GM12878 (cell line): ENCODE data around the gene IQCC. TPM values are rescaled to one million over a fixed set of nuclear protein-coding genes. Genes with fewer than 3 reads are reported as not detected.

Experiments used
- CBFB ChIP-seq: IDR thresholded peaks from 2 replicates; pipeline ENCODE4 v1.6.1; 2016; ENCODE audit warnings: antibody characterized with exemption, low read depth
- CEBPB ChIP-seq, 2 experiments: fragments of 150-350 bp in 1 of 2; IDR thresholded peaks; 2 replicates each; pipeline ENCODE4 v1.6.1; 2012 to 2014; ENCODE audit warnings: low read depth in 2 of 2, low read length in 2 of 2, borderline replicate concordance in 1 of 2, inconsistent platforms in 1 of 2
- EZH2 ChIP-seq: IDR thresholded peaks from 2 replicates; pipeline ENCODE4 v1.6.1; 2012; ENCODE audit warnings: low read depth, mild to moderate bottlenecking, control low read depth, inconsistent platforms, low read length, borderline replicate concordance; ENCODE audit not compliant: control insufficient read depth
- IKZF2 ChIP-seq, 2 experiments: fragments of 450-650 bp; IDR thresholded peaks; 2 replicates each; pipeline ENCODE4 v1.6.1; 2017; ENCODE audit warnings: mild to moderate bottlenecking in 2 of 2, moderate library complexity in 2 of 2
- IRF3 ChIP-seq: fragments of 450-650 bp; IDR thresholded peaks from 2 replicates; pipeline ENCODE4 v1.6.1; 2014; ENCODE audit warnings: mild to moderate bottlenecking
- MYC ChIP-seq: IDR thresholded peaks from 2 replicates; pipeline ENCODE4 v1.6.1; 2011; ENCODE audit warnings: mild to moderate bottlenecking, low read length, moderate library complexity, inconsistent platforms; ENCODE audit not compliant: insufficient read depth, insufficient replicate concordance, insufficient read length, severe bottlenecking
- NFYA ChIP-seq: IDR thresholded peaks from 2 replicates; pipeline ENCODE4 v1.6.1; 2011; ENCODE audit warnings: low read depth, mild to moderate bottlenecking, low read length, improper control_type of control experiment, borderline replicate concordance
- PML ChIP-seq: IDR thresholded peaks from 2 replicates; pipeline ENCODE4 v1.6.1; 2012; ENCODE audit warnings: low read length, inconsistent platforms
- POLR2A ChIP-seq: IDR thresholded peaks from 2 replicates; pipeline ENCODE4 v1.6.1; 2011; ENCODE audit warnings: low read depth, mild to moderate bottlenecking, low read length
- POLR2AphosphoS5 ChIP-seq: IDR thresholded peaks from 2 replicates; pipeline ENCODE4 v1.6.1; 2011; ENCODE audit warnings: mild to moderate bottlenecking, low read length, inconsistent platforms
- SIX5 ChIP-seq: IDR thresholded peaks from 2 replicates; pipeline ENCODE4 v1.6.1; 2011; ENCODE audit warnings: mild to moderate bottlenecking, low read depth, low read length, moderate library complexity; ENCODE audit not compliant: severe bottlenecking
- SRF ChIP-seq, 2 experiments: IDR thresholded peaks; 2 replicates each; pipeline ENCODE4 v1.6.1; 2011; ENCODE audit warnings: low read depth in 2 of 2, low read length in 2 of 2, mild to moderate bottlenecking in 1 of 2, moderate library complexity in 1 of 2
- SUPT20H ChIP-seq: IDR thresholded peaks from 2 replicates; pipeline ENCODE4 v1.6.1; 2011; ENCODE audit warnings: low read depth, mild to moderate bottlenecking, low read length, moderate library complexity, borderline replicate concordance; ENCODE audit not compliant: control insufficient read depth
- TBL1XR1 ChIP-seq: IDR thresholded peaks from 2 replicates; pipeline ENCODE4 v1.6.1; 2012; ENCODE audit warnings: low read depth, low read length, improper control_type of control experiment
- WRNIP1 ChIP-seq: IDR thresholded peaks from 2 replicates; pipeline ENCODE4 v1.6.1; 2011; ENCODE audit warnings: low read depth, low read length, improper control_type of control experiment, borderline replicate concordance
- YY1 ChIP-seq: IDR thresholded peaks from 2 replicates; pipeline ENCODE4 v1.6.1; 2011; ENCODE audit warnings: low read depth, mild to moderate bottlenecking, low read length
- ZBTB40 ChIP-seq: fragments of 450-650 bp; IDR thresholded peaks from 2 replicates; pipeline ENCODE4 v1.6.1; 2016; ENCODE audit warnings: mild to moderate bottlenecking, moderate library complexity, borderline replicate concordance
- polyA plus RNA-seq, 11 experiments: library from polyadenylated mRNA; depleted of rRNA in 4 of 11; unstranded in 6 of 11; stranded (reverse) in 5 of 11; fragments of >200 nt; fragmentation: Nextera tagmentation in 4 of 11; fragmentation: Illumina TruSeq in 1 of 11; extraction: Ambion mirVana in 4 of 11; extraction: Trizol in 1 of 11; gene quantifications; 1 replicate in 1 of 11; 2 replicates in 10 of 11; pipeline versions ENCODE4 v1.2.1 to v1.2.3, GENCODE V29; 2011 to 2016; ENCODE audit warnings: inconsistent platforms in 2 of 11, missing spikeins in 2 of 11, low read depth in 1 of 11
- total RNA-seq, 4 experiments: library from RNA; depleted of rRNA in 3 of 4; stranded (reverse); fragments of >200 nt in 3 of 4; fragmentation: Illumina TruSeq in 1 of 4; extraction: Trizol in 1 of 4; gene quantifications; 2 replicates each; pipeline versions ENCODE4 v1.2.1 to v1.2.3, GENCODE V29; 2013 to 2021
- TF ChIP-seq, protein P1 (sequence below): IDR thresholded peaks from 2 replicates; pipeline ENCODE4 v1.6.1; 2011; ENCODE audit warnings: borderline replicate concordance, low read depth, mild to moderate bottlenecking, moderate library complexity, low read length; ENCODE audit not compliant: insufficient read depth, poor library complexity, severe bottlenecking
- TF ChIP-seq, protein P2 (sequence below): fragments of 150-350 bp; IDR thresholded peaks from 2 replicates; pipeline ENCODE4 v1.6.1; 2014; ENCODE audit warnings: mild to moderate bottlenecking, low read depth, low read length

The IQCC gene
- total and polyA plus RNA-seq, 10 of the 15 experiments (the other 5 are each of a cell fraction or from before 2014, with no cell fraction given), result 2.1 to 6.8 (median 4.9) TPM

DNA sequence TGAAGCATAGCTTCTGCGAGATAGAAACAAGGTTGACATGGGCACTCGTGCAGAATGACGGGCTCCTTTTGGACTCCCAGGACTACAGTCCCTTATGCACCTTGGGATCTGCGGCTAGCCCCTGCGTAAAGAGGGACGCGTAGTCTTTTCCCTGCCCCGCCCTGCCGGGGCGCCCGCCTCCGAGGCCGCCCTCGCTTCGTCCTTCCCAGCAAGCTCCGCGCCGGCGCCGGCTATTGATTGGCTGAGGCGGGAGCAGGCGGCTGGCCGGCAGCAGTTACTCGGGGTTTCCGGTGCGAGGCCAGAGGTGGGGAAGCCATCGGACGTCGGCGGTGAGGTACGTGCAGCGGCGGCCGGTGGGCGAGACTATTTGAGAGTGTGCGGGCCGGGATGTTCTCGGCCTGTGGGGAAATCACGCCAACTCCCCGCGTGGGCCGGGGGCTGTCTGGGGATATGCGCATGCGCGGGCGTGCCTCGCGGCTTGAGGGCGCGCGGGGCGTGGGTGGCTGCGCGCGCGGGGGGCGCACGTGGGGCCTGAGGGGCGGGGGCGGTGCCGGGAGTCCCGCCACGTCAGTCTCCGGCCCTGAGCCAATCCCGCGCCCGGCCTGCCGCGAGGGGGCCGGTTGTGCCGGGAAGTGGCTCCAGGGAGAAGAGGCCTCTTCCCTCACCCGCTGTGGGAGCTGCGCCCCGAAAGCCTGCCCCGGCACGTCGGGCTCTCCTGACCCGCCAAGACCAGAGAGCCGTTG is 25.9 kb upstream of the IQCC start, which contains the start of gene TXLNA (continued):
- TF ChIP-seq, protein P1, sequence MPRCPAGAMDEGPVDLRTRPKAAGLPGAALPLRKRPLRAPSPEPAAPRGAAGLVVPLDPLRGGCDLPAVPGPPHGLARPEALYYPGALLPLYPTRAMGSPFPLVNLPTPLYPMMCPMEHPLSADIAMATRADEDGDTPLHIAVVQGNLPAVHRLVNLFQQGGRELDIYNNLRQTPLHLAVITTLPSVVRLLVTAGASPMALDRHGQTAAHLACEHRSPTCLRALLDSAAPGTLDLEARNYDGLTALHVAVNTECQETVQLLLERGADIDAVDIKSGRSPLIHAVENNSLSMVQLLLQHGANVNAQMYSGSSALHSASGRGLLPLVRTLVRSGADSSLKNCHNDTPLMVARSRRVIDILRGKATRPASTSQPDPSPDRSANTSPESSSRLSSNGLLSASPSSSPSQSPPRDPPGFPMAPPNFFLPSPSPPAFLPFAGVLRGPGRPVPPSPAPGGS, result no peak
- TF ChIP-seq PML, result peak; percentile 97
- TF ChIP-seq SRF (IDR thresholded peaks at IDR 0.05; ENCODE audit: low read depth in 2 of 2, low read length in 2 of 2), result no peak
- no peak for TF ChIP-seq WRNIP1
- TF ChIP-seq IKZF2 (IDR thresholded peaks at IDR 0.05), result peak in 1 of 2 experiments; percentile 37; a peak in 3 of 4 replicates
- no peak for TF ChIP-seq SUPT20H
- TF ChIP-seq CEBPB (IDR thresholded peaks at IDR 0.05; ENCODE audit: borderline replicate concordance in 1 of 2, low read depth in 2 of 2, low read length in 2 of 2), result peak in 1 of 2 experiments; percentile 14; a peak in 1 of 4 replicates
- peak; percentile 68 for TF ChIP-seq ZBTB40
- TF ChIP-seq YY1, result peak; percentile 70; the same call in 1 of the 2 replicates
- peak; percentile 96 for TF ChIP-seq POLR2AphosphoS5
- TF ChIP-seq NFYA, result no peak
- TF ChIP-seq IRF3, result 0 out of 2 replicates have a peak, but pooled peaks have one; percentile 37
- no peak for TF ChIP-seq EZH2
- peak; percentile 96 for TF ChIP-seq MYC
- peak; percentile 99 for TF ChIP-seq POLR2A
- TF ChIP-seq, protein P2, sequence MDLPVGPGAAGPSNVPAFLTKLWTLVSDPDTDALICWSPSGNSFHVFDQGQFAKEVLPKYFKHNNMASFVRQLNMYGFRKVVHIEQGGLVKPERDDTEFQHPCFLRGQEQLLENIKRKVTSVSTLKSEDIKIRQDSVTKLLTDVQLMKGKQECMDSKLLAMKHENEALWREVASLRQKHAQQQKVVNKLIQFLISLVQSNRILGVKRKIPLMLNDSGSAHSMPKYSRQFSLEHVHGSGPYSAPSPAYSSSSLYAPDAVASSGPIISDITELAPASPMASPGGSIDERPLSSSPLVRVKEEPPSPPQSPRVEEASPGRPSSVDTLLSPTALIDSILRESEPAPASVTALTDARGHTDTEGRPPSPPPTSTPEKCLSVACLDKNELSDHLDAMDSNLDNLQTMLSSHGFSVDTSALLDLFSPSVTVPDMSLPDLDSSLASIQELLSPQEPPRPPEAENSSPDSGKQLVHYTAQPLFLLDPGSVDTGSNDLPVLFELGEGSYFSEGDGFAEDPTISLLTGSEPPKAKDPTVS, result 0 out of 2 replicates have a peak, but pooled peaks have one; percentile 32
- 0 out of 2 replicates have a peak, but pooled peaks have one; percentile 20 for TF ChIP-seq TBL1XR1
- TF ChIP-seq CBFB, result peak; percentile 19
- TF ChIP-seq SIX5, result peak; percentile 13
